B cell (primary cell): ENCODE measurements around the gene GGN. TPM values are rescaled to one million over a fixed set of nuclear protein-coding genes. Genes with fewer than 3 reads are reported as not detected.

ENCODE experiments used
- ATAC-seq: fragments of 200-7000 bp; cut with Tn5 transposase; one replicate; pipeline ENCODE4 v1.10.0; 2021; ENCODE audit warnings: low read depth, mild to moderate bottlenecking, moderate number of reproducible peaks, moderate library complexity
- CTCF ChIA-PET: fragments of 350-600 bp; sonication (Branson Sonifier 250); formaldehyde crosslinking; loops from one replicate; lab custom pipeline; 2021; ENCODE audit warnings: antibody characterized with exemption, inconsistent platforms; lab: Charles Lee
- POLR2A ChIA-PET: fragments of 350-600 bp; sonication (Branson Sonifier 250); formaldehyde crosslinking; loops from one replicate; lab custom pipeline; 2021; ENCODE audit warnings: antibody characterized with exemption; lab: Charles Lee
- DNase-seq: peaks from one replicate; pipeline ENCODE4 v3.0.0; 2013
- H2AFZ ChIP-seq: 2 replicates; pipeline ENCODE4 v1.6.1; 2012; ENCODE audit warnings: mild to moderate bottlenecking, low read depth, low read length; ENCODE audit not compliant: insufficient read depth, poor library complexity, severe bottlenecking
- H3K27ac ChIP-seq, 2 donors: 1 replicate in 1 of 2; 2 replicates in 1 of 2; pipeline ENCODE4 v1.5.1; 2012 to 2013; ENCODE audit warnings: low read length in 2 of 2, mild to moderate bottlenecking in 2 of 2, moderate library complexity in 1 of 2
- H3K27me3 ChIP-seq, 4 experiments: fragments of 200-600 bp in 1 of 4; sonication (generic) in 1 of 4; replicated peaks in 1 of 4; 1 replicate in 2 of 4; 2 replicates in 2 of 4; pipeline versions ENCODE4 v1.6.1 to v1.7.0; 2013 to 2016; ENCODE audit warnings: low read length in 3 of 4, mild to moderate bottlenecking in 2 of 4, mixed read lengths in 1 of 4, moderate library complexity in 1 of 4; ENCODE audit not compliant: insufficient read depth in 4 of 4, control insufficient read depth in 3 of 4; ENCODE audit errors: control extremely low read depth in 1 of 4
- H3K36me3 ChIP-seq, 2 experiments: replicated peaks in 1 of 2; 1 replicate in 1 of 2; 2 replicates in 1 of 2; pipeline versions ENCODE4 v1.6.1 to v1.7.1; 2013; ENCODE audit warnings: low read length in 1 of 2; ENCODE audit not compliant: insufficient read depth in 2 of 2, control insufficient read depth in 1 of 2; ENCODE audit errors: control extremely low read depth in 1 of 2, extremely low read depth in 1 of 2
- H3K4me1 ChIP-seq, 2 donors: fragments of 200-600 bp in 1 of 2; sonication (generic) in 1 of 2; 1 replicate in 1 of 2; 2 replicates in 1 of 2; pipeline versions ENCODE4 v1.5.1 to v1.6.1; 2013 to 2017; ENCODE audit warnings: low read length in 2 of 2; ENCODE audit not compliant: control insufficient read depth in 2 of 2, insufficient read depth in 2 of 2
- H3K4me2 ChIP-seq: replicated peaks from 2 replicates; pipeline ENCODE3; 2012; ENCODE audit warnings: mild to moderate bottlenecking, low read depth, low read length; ENCODE audit not compliant: poor library complexity, severe bottlenecking
- H3K4me3 ChIP-seq, 5 experiments: fragments of 200-600 bp in 1 of 5; sonication (generic) in 1 of 5; 1 replicate in 3 of 5; 2 replicates in 2 of 5; pipeline versions ENCODE4 v1.5.1 to v1.7.0; 2011 to 2016; ENCODE audit warnings: low read length in 4 of 5, mild to moderate bottlenecking in 4 of 5, low read depth in 2 of 5, control low read depth in 1 of 5, moderate library complexity in 1 of 5; ENCODE audit not compliant: insufficient read depth in 1 of 5; ENCODE audit errors: control extremely low read depth in 1 of 5, extremely low read depth in 1 of 5
- H3K79me2 ChIP-seq: fragments of 200-600 bp; sonication (generic); one replicate; pipeline ENCODE4 v1.6.0; 2016; ENCODE audit warnings: low read length; ENCODE audit not compliant: control insufficient read depth, insufficient read depth
- H3K9ac ChIP-seq: fragments of 200-600 bp; sonication (generic); 2 replicates; pipeline ENCODE4 v1.6.1; 2017; ENCODE audit warnings: mild to moderate bottlenecking, low read length, moderate library complexity
- H3K9me3 ChIP-seq, 3 donors: one replicate each; pipeline versions ENCODE4 v1.6.1 to v1.7.1; 2013; ENCODE audit warnings: low read length in 2 of 3; ENCODE audit not compliant: control insufficient read depth in 2 of 3, insufficient read depth in 1 of 3; ENCODE audit errors: control extremely low read depth in 1 of 3
- H4K20me1 ChIP-seq: 2 replicates; pipeline ENCODE4 v1.6.0; 2012; ENCODE audit warnings: mild to moderate bottlenecking, low read length; ENCODE audit not compliant: insufficient read depth, control insufficient read depth, poor library complexity, severe bottlenecking
- H3K27ac Mint-ChIP-seq: one replicate; pipeline ENCODE4 v1.8.0; 2021; ENCODE audit warnings: mixed read lengths
- H3K27me3 Mint-ChIP-seq: one replicate; pipeline ENCODE4 v1.8.0; 2021; ENCODE audit warnings: mixed read lengths
- H3K4me1 Mint-ChIP-seq: one replicate; pipeline ENCODE4 v1.8.0; 2021; ENCODE audit warnings: mixed read lengths
- H3K4me3 Mint-ChIP-seq: one replicate; pipeline ENCODE4 v1.8.0; 2021; ENCODE audit warnings: mixed read lengths
- H3K9me3 Mint-ChIP-seq: one replicate; pipeline ENCODE4 v1.8.0; 2022; ENCODE audit warnings: mixed read lengths; ENCODE audit not compliant: insufficient read depth
- EZH2 ChIP-seq: IDR thresholded peaks from 2 replicates; pipeline ENCODE4 v1.6.1; 2012; ENCODE audit warnings: borderline replicate concordance, low read depth, mild to moderate bottlenecking, moderate library complexity, low read length; ENCODE audit not compliant: insufficient read depth, poor library complexity, severe bottlenecking
- WGBS: methylation state at CpG from one replicate; pipeline ENCODE4 v1.1.5; 2013; ENCODE audit warnings: missing lambda C conversion rate; ENCODE audit not compliant: insufficient coverage; 5-methylcytosine and 5-hydroxymethylcytosine counted together
- intact Hi-C: fragments of 100-400 bp; cut with micrococcal nuclease; formaldehyde crosslinking; loops from one replicate; pipeline ENCODE4 v1.10.0; 2022
- polyA plus RNA-seq: library from polyadenylated mRNA; depleted of rRNA; stranded (reverse); fragments of >200 nt; gene quantifications from 2 replicates; pipeline ENCODE4 v1.2.3, GENCODE V29; 2012
- total RNA-seq, 2 donors: library from RNA; stranded (reverse); fragments of 120-200 nt in 1 of 2; gene quantifications; 1 replicate in 1 of 2; 2 replicates in 1 of 2; pipeline versions ENCODE4 v1.2.3 to v1.2.4, GENCODE V29; 2013 to 2022
- TF ChIP-seq, protein P1 (sequence below): fragments of 200-600 bp; IDR thresholded peaks from one replicate; pipeline ENCODE4 v1.8.0; 2022; ENCODE audit warnings: antibody characterized with exemption, mild to moderate bottlenecking

The GGN gene
- total and polyA plus RNA-seq, 2 donors (not counting 1 experiment from before 2014, with no cell fraction given): 0.34 TPM; not detected in 1

DNA sequence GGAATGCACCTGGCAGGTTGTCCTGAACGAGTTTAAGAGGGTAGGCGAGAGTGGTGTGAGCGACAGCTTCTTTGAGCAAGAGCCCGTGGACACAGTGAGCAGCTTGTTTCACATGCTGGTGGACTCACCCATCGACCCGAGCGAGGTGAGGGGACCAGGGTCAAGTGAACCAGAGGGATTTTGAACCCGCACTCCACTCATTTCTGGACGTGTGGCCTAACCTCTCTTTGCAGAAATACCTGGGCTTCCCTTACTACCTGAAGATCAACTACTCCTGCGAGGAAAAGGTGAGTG lies 50.5 kb downstream of the GGN start:
- Histone ChIP-seq H3K27ac (peak overlapping the region; percentile 36 to 89), H3K4me3 (peak overlapping the region; percentile 36 to 82 (median 63)), H4K20me1 (no peaks in the 10 kb centered on the region), H3K9me3 (no peaks in the 10 kb centered on the region), H3K27me3 (no peaks in the 10 kb centered on the region), H3K36me3 (no peaks in the 10 kb centered on the region), H3K4me2 (peak overlapping the region; percentile 89), H3K79me2 (peaks cover 6% of the 10 kb centered on the region), H3K9ac (peak overlapping the region; percentile 78), H2AFZ (peak overlapping the region; percentile 87), H3K4me1 (peaks cover 5 to 11% of the 10 kb centered on the region in 2 donors)
- 61% methylated on average over 9 of the region's 10 CpGs for WGBS
- TF ChIP-seq, protein P1, sequence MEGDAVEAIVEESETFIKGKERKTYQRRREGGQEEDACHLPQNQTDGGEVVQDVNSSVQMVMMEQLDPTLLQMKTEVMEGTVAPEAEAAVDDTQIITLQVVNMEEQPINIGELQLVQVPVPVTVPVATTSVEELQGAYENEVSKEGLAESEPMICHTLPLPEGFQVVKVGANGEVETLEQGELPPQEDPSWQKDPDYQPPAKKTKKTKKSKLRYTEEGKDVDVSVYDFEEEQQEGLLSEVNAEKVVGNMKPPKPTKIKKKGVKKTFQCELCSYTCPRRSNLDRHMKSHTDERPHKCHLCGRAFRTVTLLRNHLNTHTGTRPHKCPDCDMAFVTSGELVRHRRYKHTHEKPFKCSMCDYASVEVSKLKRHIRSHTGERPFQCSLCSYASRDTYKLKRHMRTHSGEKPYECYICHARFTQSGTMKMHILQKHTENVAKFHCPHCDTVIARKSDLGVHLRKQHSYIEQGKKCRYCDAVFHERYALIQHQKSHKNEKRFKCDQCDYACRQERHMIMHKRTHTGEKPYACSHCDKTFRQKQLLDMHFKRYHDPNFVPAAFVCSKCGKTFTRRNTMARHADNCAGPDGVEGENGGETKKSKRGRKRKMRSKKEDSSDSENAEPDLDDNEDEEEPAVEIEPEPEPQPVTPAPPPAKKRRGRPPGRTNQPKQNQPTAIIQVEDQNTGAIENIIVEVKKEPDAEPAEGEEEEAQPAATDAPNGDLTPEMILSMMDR: no peak
- no peak for TF ChIP-seq EZH2
- Mint-ChIP-seq H3K4me3 (peak overlapping the region; percentile 97), H3K4me1 (peaks cover 13% of the 10 kb centered on the region), H3K27ac (peak overlapping the region; percentile 97), H3K27me3 (no peaks in the 10 kb centered on the region), H3K9me3 (no peaks in the 10 kb centered on the region)
- POLR2A ChIA-PET: interaction anchor here (0.6 to 2.5 kb wide), 3 partner anchors 37 to 74 kb away, joined by 3 to 11 read pairs (median 4); partner anchors contain the start of genes PSMD8 and SPINT2
- no peak for DNase-seq
- CTCF ChIA-PET: interaction anchor here (0.9 to 2.2 kb wide), 4 partner anchors 37 to 105 kb away, joined by 3 to 10 read pairs (median 4); partner anchors contain the start of genes FAM98C and PSMD8
- intact Hi-C loops: loop anchor here (5.0 to 10.0 kb wide), 4 partner anchors 560 to 1260 kb away; partner anchors contain the start of genes ZNF383, ZNF420, ZNF573 and ZNF585B
- no peak for ATAC-seq

DNA sequence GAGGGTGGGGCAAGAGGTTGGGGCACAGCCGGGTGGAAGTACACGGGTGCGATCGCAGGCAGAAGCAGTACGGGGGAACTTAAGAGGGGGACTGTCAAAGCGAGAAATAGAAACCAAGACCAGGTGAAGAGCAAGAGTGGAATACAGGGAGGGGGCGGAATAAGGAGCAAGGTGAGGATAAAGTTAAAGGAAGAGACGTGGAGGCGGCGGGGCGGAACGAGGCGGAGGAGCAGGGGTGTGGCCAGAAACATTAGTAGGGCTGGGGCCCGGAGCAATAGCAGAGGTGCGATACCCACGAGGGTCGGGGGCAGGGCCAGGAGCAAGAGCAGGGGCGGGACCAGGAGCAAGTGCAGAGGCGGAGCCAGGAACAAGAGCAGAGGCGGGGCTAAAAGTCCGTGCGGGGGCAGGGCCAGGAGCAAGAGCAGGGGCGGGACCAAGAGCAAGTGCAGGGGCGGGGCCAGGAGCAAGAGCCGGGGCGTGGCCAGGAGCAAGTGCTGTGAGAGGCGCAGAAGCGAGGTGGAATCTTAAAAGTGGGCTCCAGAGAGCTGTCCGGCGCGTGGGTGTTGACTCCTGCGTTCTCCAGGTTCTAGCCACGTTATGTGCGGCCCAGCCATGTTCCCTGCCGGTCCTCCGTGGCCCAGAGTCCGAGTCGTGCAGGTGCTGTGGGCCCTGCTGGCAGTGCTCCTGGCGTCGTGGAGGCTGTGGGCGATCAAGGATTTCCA lies 51.0 kb downstream of the GGN start:
- no peak for TF ChIP-seq EZH2
- TF ChIP-seq, protein P1: no peak
- CTCF ChIA-PET: interaction anchor here (0.9 to 2.9 kb wide), 7 partner anchors 37 to 434 kb away, joined by 3 to 21 read pairs (median 9); partner anchors contain the start of genes FAM98C, PSMD8 and SPINT2
- no peaks in the 10 kb centered on the region for H3K9me3 Mint-ChIP-seq

More for the DNA sequence above, 51.0 kb downstream of the GGN start:
- 4% methylated on average over 41 of the region's 41 CpGs for WGBS
- peak overlapping the region; percentile 78 for H3K9ac ChIP-seq
- H3K79me2 ChIP-seq: peaks cover 6% of the 10 kb centered on the region
- peak overlapping the region; percentile 89 for H3K4me2 ChIP-seq
- H3K9me3 ChIP-seq: no peaks in the 10 kb centered on the region
- H3K27ac Mint-ChIP-seq: peak overlapping the region; percentile 97
- no peaks in the 10 kb centered on the region for H3K27me3 Mint-ChIP-seq
- H4K20me1 ChIP-seq: no peaks in the 10 kb centered on the region
- peak; percentile 97 for DNase-seq
- H3K4me3 Mint-ChIP-seq: peak overlapping the region; percentile 97
- peak overlapping the region; percentile 89 to 95 for H3K27ac ChIP-seq
- POLR2A ChIA-PET: interaction anchor here (0.6 to 2.5 kb wide), 4 partner anchors 37 to 430 kb away, joined by 3 to 14 read pairs (median 7); partner anchors contain the start of genes PSMD8, SIPA1L3, SPINT2 and WDR87
- intact Hi-C loops: loop anchor here (1.0 to 10.0 kb wide), 10 partner anchors 26 to 1259 kb away; partner anchors contain the start of genes FAM98C, GGN, PSMD8 and SIPA1L3
- H3K27me3 ChIP-seq: no peaks in the 10 kb centered on the region
- no peaks in the 10 kb centered on the region for H3K36me3 ChIP-seq
- H3K4me1 ChIP-seq: peaks cover 5 to 11% of the 10 kb centered on the region in 2 donors
- H3K4me3 ChIP-seq: peak overlapping the region; percentile 52 to 85 (median 80)
- H3K4me1 Mint-ChIP-seq: peaks cover 13% of the 10 kb centered on the region
- peak overlapping the region; percentile 87 for H2AFZ ChIP-seq
- peak; percentile 69 for ATAC-seq
